ENCODE data around the gene A2M. TPM values are rescaled to one million over a fixed set of nuclear protein-coding genes. Genes with fewer than 3 reads are reported as not detected.

The A2M gene
- total RNA-seq, 1 donor from 2014 or later, result 1,832 TPM

- H3K27ac ChIP-seq, result no peak overlapping the region
- TF ChIP-seq CTCF (IDR thresholded peaks at IDR 0.05), result no peak
- no peaks in the 10 kb centered on the region for H3K27me3 ChIP-seq (ENCODE audit: low read depth)
- no peaks in the 10 kb centered on the region for H3K9me3 ChIP-seq
- peaks cover 9% of the 10 kb centered on the region for H3K4me1 ChIP-seq
- H3K4me3 ChIP-seq, result no peak overlapping the region
- no peaks in the 10 kb centered on the region for H3K36me3 ChIP-seq
- ATAC-seq, result no peak
- intact Hi-C loops (cut with DNase I), result no loop called here
- DNase-seq, result no peak
Measured at GRCh38 chr12:9127484-9127883, 11.8 kb upstream of the A2M start.

- Histone ChIP-seq H3K9me3 (no peaks in the 10 kb centered on the region), H3K4me3 (peak overlapping the region; percentile 38), H3K4me1 (peaks cover 13% of the 10 kb centered on the region), H3K27me3 (ENCODE audit: low read depth) (no peaks in the 10 kb centered on the region), H3K36me3 (no peaks in the 10 kb centered on the region), H3K27ac (peak overlapping the region; percentile 65)
- peak in 1 of 2 donors; percentile 31 for ATAC-seq
- intact Hi-C loops (cut with DNase I), result no loop called here
- TF ChIP-seq CTCF (IDR thresholded peaks at IDR 0.05), result no peak
- DNase-seq, result no peak
Measured at GRCh38 chr12:9124383-9125031, 8.8 kb upstream of the A2M start.

GRCh38 chr12:9123781-9124382, 8.2 kb upstream of the A2M start:
- TF ChIP-seq CTCF (IDR thresholded peaks at IDR 0.05), result no peak
- intact Hi-C loops (cut with DNase I), result no loop called here

GRCh38 chr12:9122091-9122609, 6.4 kb upstream of the A2M start:
- H3K36me3 ChIP-seq, result no peaks in the 10 kb centered on the region
- H3K4me1 ChIP-seq, result peaks cover 35% of the 10 kb centered on the region
- H3K27me3 ChIP-seq (ENCODE audit: low read depth), result no peaks in the 10 kb centered on the region
- DNase-seq, result no peak
- H3K4me3 ChIP-seq, result no peak overlapping the region
- no peaks in the 10 kb centered on the region for H3K9me3 ChIP-seq
- ATAC-seq, result no peak
- intact Hi-C loops (cut with DNase I), result no loop called here
- TF ChIP-seq CTCF (IDR thresholded peaks at IDR 0.05), result no peak
- H3K27ac ChIP-seq, result peak overlapping the region; percentile 65

More at GRCh38 chr12:9123781-9124382, 8.2 kb upstream of the A2M start:
- Histone ChIP-seq H3K27ac (peak overlapping the region; percentile 65), H3K27me3 (ENCODE audit: low read depth) (no peaks in the 10 kb centered on the region), H3K4me1 (peaks cover 18% of the 10 kb centered on the region), H3K9me3 (no peaks in the 10 kb centered on the region), H3K36me3 (no peaks in the 10 kb centered on the region), H3K4me3 (peak overlapping the region; percentile 38)
- ATAC-seq, result peak; percentile 32 to 34
- DNase-seq, result no peak

- no peaks in the 10 kb centered on the region for H3K36me3 ChIP-seq
- no peaks in the 10 kb centered on the region for H3K9me3 ChIP-seq
- peaks cover 48% of the 10 kb centered on the region for H3K4me1 ChIP-seq
- H3K4me3 ChIP-seq, result no peak overlapping the region
- ATAC-seq, result no peak
- intact Hi-C loops (cut with DNase I), result no loop called here
- no peaks in the 10 kb centered on the region for H3K27me3 ChIP-seq (ENCODE audit: low read depth)
- DNase-seq, result no peak
- no peak for TF ChIP-seq CTCF (IDR thresholded peaks at IDR 0.05)
- peak overlapping the region; percentile 46 for H3K27ac ChIP-seq
Measured at GRCh38 chr12:9120487-9121184, 4.9 kb upstream of the A2M start.

All from lower lobe of right lung (tissue), 2 donors.